Measurements from ENCODE around the gene COMMD10.

COMMD10 gene

DNA sequence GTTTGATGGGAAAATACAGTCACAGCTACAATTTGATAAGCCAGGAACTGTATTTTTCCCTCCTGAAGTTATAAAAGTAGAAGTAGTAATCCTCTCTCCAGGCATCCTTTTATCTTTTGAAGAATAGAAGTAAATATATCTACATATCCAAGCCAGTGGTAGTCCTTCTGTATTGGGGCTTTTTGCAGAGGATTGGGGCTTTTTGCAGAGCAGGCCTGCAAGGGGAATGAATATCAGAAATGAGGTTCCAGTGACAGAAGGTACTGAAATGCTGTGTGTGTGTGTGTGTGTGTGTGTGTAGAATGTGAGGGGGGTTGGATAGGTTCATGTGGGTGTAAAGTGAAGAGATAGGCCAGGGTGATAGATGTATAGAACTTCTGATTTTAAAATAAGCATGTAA, 127.4 kb downstream of the COMMD10 start:
- no peaks in the 10 kb centered on the region for H3K4me1 Mint-ChIP-seq
- H3K27ac Mint-ChIP-seq, result no peak overlapping the region

DNA sequence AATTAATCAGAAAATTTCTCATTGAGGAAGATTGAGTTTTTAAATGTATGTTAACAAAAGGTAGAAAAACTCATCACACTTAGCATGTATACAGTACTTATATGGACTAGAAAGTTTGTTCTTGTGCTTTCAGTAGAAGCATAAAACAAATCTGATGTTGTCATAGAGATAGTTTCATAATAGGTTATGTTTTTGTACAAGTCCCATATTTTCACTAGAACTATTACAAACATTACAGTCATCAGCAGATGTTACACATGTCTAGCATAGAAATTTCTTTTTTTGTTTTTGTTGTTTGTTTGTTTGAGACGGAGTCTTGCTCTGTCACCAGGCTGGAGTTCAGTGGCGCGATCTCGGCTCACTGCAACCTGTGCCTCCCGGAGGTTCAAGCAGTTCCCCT, 131.4 kb downstream of the COMMD10 start:
- no peaks in the 10 kb centered on the region for H3K9me3 Mint-ChIP-seq
- no peaks in the 10 kb centered on the region for H3K27me3 Mint-ChIP-seq
- H3K4me1 Mint-ChIP-seq, result no peaks in the 10 kb centered on the region
- CTCF ChIA-PET, result no interaction called here
- DNase-seq, result no peak
- H3K27ac Mint-ChIP-seq, result no peak overlapping the region
- H3K36me3 Mint-ChIP-seq, result no peaks in the 10 kb centered on the region
- H3K4me3 Mint-ChIP-seq, result no peak overlapping the region

More for the DNA sequence above, 127.4 kb downstream of the COMMD10 start:
- DNase-seq, result no peak
- CTCF ChIA-PET, result no interaction called here
- Mint-ChIP-seq H3K4me3 (no peak overlapping the region), H3K27me3 (no peaks in the 10 kb centered on the region), H3K9me3 (no peaks in the 10 kb centered on the region), H3K36me3 (no peaks in the 10 kb centered on the region)

DNA sequence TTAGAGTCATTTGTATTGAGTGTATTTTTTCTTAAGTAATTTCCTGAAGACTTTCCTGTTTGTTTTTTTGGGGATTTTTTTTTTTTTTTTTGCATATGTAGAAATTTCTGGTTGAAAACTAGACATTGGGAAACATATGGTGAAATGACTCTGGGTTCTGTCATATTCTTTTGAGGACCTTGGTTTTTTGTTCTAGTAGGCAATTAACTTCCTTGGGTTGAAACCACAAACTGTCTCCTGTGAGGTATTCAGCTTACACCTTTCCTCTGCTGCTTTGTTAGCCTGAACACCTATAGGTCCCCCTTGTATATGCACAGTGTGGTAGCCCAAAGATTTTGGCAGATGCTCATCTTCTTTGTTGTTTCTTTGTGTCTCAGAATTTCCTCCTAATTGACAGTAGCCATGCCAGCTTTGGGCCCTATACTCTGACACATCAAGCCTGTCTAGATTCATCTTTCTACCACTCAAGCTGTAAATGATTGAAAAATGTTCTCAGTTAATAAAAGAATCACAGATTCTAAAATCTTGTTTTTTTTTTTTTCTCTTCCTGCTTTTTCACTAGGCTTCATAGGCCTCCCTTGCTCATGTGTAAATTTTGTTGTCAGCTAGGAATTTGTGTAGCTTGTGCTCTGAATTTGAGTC, 140.6 kb downstream of the COMMD10 start:
- Mint-ChIP-seq H3K4me3 (no peak overlapping the region), H3K36me3 (peaks cover 8% of the 10 kb centered on the region), H3K4me1 (no peaks in the 10 kb centered on the region), H3K27ac (peak overlapping the region; percentile 70), H3K9me3 (peaks cover 7% of the 10 kb centered on the region), H3K27me3 (no peaks in the 10 kb centered on the region)
- no peak for DNase-seq
- CTCF ChIA-PET, result no interaction called here

DNA sequence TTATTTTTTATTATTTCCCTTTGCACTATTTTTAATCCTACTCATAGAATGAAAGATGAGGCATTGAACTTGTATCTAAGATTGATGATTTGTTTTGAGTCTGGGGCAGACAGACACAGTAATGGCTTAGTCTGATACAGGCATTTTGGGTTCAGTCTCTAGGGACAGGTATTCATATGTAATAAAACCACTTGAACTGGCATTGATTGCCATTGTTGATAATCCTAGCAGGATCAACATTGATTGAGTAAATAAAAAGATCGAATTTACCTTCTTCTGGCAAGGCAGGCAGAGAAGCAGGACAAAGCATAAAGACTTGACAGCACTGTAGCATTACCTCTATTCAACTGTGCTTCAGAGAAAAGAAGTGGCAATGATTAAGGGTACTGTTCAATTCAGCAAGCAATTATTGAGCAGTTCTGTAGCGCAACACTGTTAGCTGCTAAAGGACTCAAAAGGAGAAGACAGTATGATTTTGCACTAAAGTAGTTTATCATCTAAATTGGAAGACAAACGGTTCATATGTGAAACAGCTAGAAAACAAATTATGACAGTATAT, 144.4 kb downstream of the COMMD10 start:
- Mint-ChIP-seq H3K9me3 (peaks cover 7% of the 10 kb centered on the region), H3K36me3 (peaks cover 5% of the 10 kb centered on the region), H3K27ac (no peak overlapping the region), H3K27me3 (no peaks in the 10 kb centered on the region), H3K4me1 (no peaks in the 10 kb centered on the region), H3K4me3 (no peak overlapping the region)
- CTCF ChIA-PET, result no interaction called here
- no peak for DNase-seq

DNA sequence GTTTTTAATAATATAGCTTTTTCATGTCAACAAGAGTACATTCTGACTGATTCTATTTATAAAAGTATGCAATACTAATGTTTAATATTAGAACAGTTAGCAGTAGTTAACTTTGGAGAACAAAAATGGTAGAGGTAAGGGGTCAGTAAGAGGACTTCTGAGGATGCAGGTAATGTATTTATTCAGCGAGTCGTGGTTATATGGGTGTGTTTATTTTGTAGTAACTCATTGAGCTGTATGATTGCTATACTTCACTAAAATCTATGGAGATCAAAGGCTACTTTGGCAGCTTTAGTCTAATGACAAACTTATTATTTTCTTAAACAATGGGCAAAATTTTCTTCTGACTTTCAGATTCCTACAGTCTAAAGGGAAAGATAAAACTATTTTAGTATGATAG, 146.5 kb downstream of the COMMD10 start:
- Mint-ChIP-seq H3K9me3 (no peaks in the 10 kb centered on the region), H3K27ac (no peak overlapping the region), H3K4me3 (no peak overlapping the region), H3K4me1 (no peaks in the 10 kb centered on the region), H3K27me3 (no peaks in the 10 kb centered on the region), H3K36me3 (no peaks in the 10 kb centered on the region)
- no peak for DNase-seq
- CTCF ChIA-PET, result no interaction called here

DNA sequence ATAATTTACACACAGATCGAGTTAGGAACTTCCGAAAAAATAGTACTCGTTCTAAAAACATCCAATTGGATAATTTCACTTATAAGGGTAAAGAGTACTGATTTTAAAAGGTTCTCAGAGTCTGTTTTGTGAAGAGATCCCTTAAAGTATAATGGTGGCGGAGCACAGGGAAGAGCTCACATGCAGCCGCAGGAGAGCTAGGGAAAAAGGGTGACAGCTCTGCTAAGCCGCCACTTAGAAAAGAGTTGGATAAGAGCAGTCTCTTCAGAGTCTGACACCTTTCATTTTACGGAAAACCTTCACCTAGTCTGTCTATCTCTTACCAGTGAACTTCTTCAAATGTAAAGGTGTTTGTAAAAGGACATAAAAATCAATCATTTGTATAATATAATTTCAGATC, 149.9 kb downstream of the COMMD10 start:
- Mint-ChIP-seq H3K36me3 (no peaks in the 10 kb centered on the region), H3K4me3 (no peak overlapping the region), H3K9me3 (no peaks in the 10 kb centered on the region), H3K27ac (no peak overlapping the region), H3K27me3 (no peaks in the 10 kb centered on the region), H3K4me1 (no peaks in the 10 kb centered on the region)
- CTCF ChIA-PET, result no interaction called here
- no peak for DNase-seq

DNA sequence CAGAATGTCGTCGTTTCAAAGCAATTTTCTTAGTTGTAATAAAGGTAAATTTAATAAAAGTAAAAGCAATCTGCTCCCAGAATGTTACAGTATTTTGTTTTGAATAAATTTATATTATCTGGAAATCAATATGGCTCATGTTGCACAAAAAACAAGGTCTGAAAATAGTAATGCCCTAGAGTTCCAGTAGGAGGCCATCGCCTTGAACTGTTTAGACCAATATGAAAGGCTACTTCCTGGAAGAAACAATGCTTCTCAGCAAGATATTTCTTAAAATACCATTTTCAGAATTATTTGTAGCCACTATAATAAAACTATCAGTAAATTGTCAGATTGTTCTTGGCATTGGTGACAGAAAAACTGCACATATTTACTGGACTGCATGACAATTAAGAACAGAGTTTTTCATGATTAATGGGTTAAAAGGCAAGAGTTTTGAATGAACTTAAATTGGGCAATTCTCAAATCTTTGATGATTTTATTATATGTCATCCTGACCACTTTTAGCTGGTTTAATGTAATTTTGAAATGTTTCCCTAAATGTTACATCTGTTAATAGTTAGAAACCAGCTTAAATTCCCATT, 153.2 kb downstream of the COMMD10 start:
- Mint-ChIP-seq H3K27me3 (no peaks in the 10 kb centered on the region), H3K27ac (no peak overlapping the region), H3K9me3 (no peaks in the 10 kb centered on the region), H3K36me3 (no peaks in the 10 kb centered on the region), H3K4me3 (no peak overlapping the region), H3K4me1 (no peaks in the 10 kb centered on the region)
- no peak for DNase-seq
- CTCF ChIA-PET, result interaction anchor here (1.0 kb wide), 1 partner anchor 10 kb away, joined by 3 read pairs; no protein-coding TSS in a partner anchor

DNA sequence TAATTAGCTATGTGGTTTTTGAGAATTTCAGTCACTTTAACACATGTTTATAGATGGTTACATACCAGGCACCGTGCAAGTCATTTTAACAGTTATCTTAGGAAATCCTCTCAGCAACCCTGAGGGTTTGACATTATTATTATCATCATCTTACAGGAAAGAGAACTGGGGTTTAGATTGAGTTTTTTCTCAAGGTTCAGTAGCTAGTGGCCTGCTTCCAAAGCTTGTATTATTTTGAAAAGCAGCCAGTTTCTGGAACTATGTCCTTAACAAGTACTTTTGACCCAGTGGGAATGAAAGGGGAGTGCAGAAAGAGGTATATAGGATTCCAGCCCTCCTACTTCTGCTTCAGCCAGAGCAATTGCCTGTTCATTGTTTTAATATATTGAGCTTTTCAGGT, 157.5 kb downstream of the COMMD10 start:
- Mint-ChIP-seq H3K27me3 (no peaks in the 10 kb centered on the region), H3K27ac (no peak overlapping the region), H3K9me3 (peaks cover 9% of the 10 kb centered on the region), H3K4me3 (no peak overlapping the region), H3K4me1 (no peaks in the 10 kb centered on the region), H3K36me3 (peaks cover 2% of the 10 kb centered on the region)
- CTCF ChIA-PET, result no interaction called here
- no peak for DNase-seq

DNA sequence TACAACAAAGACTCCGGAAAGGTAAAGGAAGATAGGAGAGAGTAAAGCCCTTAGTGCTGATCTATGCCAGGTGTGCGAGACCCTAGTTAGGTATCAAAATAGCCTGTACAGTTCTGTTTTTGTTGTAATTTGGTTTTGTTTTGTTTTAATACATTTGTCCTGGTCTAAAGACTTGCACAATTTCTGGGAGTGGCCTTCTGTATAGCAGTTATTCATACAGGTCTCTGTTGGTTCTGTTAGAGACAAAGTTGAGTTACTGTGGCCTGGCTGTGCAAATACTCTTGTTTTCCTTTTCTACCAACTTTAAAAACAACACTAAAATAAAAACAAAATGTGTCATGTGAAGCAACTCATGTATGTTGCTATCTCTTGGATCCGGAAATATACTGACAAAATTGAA, 163.6 kb downstream of the COMMD10 start:
- DNase-seq, result no peak
- Mint-ChIP-seq H3K4me1 (no peaks in the 10 kb centered on the region), H3K27ac (no peak overlapping the region), H3K4me3 (no peak overlapping the region), H3K27me3 (no peaks in the 10 kb centered on the region), H3K36me3 (peaks cover 3% of the 10 kb centered on the region), H3K9me3 (peaks cover 16% of the 10 kb centered on the region)
- CTCF ChIA-PET, result interaction anchor here (1.2 kb wide), 1 partner anchor 10 kb away, joined by 3 read pairs; no protein-coding TSS in a partner anchor

DNA sequence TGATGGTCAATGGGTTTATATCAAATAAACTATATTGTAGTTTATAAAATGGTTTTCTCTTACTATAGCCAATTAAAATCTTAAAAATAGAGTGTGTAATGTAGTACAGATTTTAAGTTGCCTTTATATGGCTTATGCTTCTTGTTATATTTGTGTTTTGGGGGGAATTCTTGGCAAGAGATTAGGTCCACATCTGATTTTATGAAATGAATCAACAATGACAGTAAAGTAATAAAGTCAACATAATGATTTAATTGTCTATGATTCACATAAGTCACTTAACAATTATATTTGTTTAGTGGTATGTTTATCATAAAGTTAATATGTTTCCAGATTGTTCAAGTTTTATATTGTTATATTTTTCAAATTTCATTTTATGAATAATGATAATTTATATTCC, 164.8 kb downstream of the COMMD10 start:
- Mint-ChIP-seq H3K36me3 (peaks cover 3% of the 10 kb centered on the region), H3K27me3 (no peaks in the 10 kb centered on the region), H3K4me1 (no peaks in the 10 kb centered on the region), H3K4me3 (no peak overlapping the region), H3K27ac (no peak overlapping the region), H3K9me3 (peaks cover 21% of the 10 kb centered on the region)
- CTCF ChIA-PET, result no interaction called here
- no peak for DNase-seq

DNA sequence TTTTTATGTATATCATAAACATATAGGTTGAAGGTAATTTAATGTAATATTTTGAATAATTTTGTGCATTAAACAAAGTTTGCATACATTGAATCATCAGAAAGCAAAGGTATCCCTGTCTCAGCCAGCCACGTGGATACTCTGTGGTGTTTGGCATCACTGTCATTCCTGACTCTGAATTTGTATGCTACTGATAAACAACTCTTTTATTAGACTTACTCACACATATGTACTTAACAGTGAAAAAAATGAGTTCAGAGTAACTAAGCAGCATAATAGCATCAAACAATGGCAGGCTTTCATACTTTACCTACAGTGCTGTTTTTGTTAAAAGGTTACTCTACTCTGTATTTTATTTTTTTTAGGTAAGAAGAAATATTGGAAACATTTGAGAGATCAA, 171.9 kb downstream of the COMMD10 start:
- H3K27ac Mint-ChIP-seq, result no peak overlapping the region
- H3K4me3 Mint-ChIP-seq, result no peak overlapping the region
- no peaks in the 10 kb centered on the region for H3K27me3 Mint-ChIP-seq
- no peak for DNase-seq
- no peaks in the 10 kb centered on the region for H3K4me1 Mint-ChIP-seq
- no peaks in the 10 kb centered on the region for H3K36me3 Mint-ChIP-seq
- H3K9me3 Mint-ChIP-seq, result peaks cover 9% of the 10 kb centered on the region
- CTCF ChIA-PET, result no interaction called here

DNA sequence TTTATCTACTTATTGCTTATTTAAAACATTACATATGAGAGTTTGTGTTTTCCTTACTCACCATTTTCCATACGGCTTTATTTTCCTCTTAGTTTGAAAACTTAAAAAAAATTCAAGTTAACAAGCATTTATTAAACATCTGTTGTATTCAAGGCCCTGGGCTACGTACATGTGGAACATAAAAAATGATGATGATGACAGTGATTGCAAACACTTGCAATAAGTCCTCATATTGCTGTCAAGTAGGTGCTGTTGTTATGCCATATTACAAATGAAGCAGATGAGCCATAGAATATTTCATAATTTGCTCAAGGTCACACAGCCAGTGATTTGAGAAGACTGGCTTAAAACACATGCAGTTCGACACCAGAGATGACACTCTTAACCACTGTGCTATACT, 180.6 kb downstream of the COMMD10 start:
- Mint-ChIP-seq H3K27me3 (no peaks in the 10 kb centered on the region), H3K4me3 (no peak overlapping the region), H3K9me3 (peaks cover 8% of the 10 kb centered on the region), H3K36me3 (peaks cover 2% of the 10 kb centered on the region), H3K4me1 (no peaks in the 10 kb centered on the region), H3K27ac (no peak overlapping the region)
- CTCF ChIA-PET, result no interaction called here
- no peak for DNase-seq

DNA sequence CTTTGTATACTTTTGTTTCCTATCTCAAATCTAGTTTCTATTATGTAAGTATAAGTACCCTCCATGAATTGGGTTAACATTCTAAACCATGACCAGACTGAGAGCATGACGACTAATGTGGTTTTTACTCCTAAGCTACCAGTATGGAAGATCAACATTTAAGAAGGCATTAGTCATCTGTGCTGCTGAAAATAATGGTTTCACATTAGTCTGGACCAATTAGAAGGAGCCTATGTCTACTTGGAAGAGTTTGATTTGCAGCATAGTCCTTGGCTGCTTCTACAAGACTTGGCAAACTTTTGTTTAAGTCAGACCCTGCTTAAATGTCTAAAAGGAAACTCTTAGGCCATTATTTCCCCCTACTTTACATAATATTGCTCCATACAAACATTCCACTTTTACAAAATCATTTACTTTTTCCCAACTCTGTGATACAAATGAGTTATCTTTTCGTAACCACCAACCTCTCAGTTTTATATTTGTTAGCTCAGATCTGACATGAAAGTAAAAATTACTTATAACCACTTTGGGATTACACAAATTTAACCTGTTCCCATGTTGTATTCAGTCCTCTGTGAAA, 186.7 kb downstream of the COMMD10 start:
- H3K36me3 Mint-ChIP-seq, result peaks cover 2% of the 10 kb centered on the region
- H3K9me3 Mint-ChIP-seq, result peaks cover 4% of the 10 kb centered on the region
- no peak overlapping the region for H3K4me3 Mint-ChIP-seq
- DNase-seq, result no peak
- no peak overlapping the region for H3K27ac Mint-ChIP-seq
- CTCF ChIA-PET, result no interaction called here
- H3K4me1 Mint-ChIP-seq, result no peaks in the 10 kb centered on the region
- no peaks in the 10 kb centered on the region for H3K27me3 Mint-ChIP-seq

DNA sequence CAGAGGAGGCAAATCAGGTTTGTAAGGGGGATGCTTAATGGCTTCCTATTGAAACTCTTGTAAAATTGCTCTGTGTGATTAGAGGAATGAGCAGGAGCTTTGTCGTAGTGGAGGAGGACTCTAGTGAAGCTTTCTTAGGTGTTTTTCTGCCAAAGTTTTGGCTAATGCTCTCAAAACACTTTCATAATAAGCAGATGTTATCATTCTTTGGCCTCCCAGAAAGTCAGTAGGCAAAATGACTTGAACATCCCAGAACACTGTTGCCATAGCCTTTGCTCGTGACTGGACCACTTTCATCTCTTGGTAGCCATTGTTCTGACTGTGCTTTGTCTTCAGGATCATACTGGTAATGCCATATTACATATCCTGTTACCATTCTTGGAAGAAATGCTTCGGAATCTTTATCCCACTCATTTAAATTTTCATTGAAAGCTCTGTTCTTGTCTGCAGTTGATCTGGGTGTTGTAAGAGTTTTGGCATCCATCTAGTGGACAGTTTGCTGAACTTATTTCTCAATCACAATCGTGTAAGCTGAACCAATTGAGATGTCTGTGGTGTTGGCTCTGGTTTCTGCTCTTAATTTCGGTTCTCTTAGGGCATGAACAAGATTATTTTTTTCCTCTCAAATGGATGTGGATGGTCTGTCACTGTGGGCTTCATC, 187.6 kb downstream of the COMMD10 start:
- Mint-ChIP-seq H3K9me3 (peaks cover 10% of the 10 kb centered on the region), H3K27ac (no peak overlapping the region), H3K36me3 (peaks cover 5% of the 10 kb centered on the region), H3K4me1 (no peaks in the 10 kb centered on the region), H3K4me3 (no peak overlapping the region), H3K27me3 (no peaks in the 10 kb centered on the region)
- CTCF ChIA-PET, result no interaction called here
- no peak for DNase-seq
